ENCODE measurements around the gene DHRS12.
A peak's percentile ranks its signal among the peaks of the same experiment; 100 is the strongest.

The DHRS12 gene

DNA sequence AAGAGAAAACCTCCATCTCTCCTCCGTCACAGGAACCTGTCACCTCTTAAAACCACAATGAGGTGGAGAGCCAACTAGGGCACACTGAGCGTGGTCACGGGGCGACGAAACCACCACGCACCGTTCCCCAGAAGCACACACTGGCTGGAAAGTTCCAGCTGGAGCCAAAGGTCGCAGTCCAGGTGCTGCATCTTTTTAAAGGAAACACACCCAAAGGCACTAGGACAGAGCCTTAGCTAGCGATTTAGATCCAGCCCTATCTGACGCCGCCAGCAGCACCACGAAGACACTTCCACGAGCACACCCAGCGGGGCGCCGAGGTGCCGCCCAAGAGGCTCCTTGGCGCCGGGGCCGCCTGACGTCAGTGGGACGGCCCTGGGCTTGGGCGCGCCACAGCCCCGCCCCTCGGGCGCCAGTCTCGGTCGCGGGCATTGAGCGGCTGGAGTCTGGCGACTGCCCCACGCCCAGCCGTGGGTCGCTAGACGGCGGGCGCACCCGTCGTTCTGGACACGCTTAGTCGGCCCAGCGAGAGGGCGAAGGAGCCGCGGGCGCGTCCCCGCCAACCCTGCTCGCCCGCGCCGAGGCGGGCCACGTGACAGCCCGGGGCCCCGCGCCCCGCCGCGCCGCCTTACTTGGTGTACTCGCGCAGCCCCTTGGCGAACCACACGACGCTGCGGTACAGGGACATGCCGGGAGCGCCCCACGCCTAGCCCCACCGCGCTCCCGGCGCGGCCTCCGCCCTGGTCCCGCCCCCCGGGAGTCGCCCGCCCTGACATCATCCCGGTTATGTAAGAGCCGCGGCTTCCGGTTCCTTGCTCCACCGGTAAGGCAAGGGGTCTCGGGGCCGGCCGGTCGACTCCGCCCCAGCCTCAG, at the start of gene DHRS12:
Gene DHRS12, minus strand, starts transcription at position 742 of the 873 bp plus-strand sequence. CDS start 4,504 bp downstream, outside the sequence.
- DNase-seq (ENCODE audit: low read depth): peak; percentile 84

DNA sequence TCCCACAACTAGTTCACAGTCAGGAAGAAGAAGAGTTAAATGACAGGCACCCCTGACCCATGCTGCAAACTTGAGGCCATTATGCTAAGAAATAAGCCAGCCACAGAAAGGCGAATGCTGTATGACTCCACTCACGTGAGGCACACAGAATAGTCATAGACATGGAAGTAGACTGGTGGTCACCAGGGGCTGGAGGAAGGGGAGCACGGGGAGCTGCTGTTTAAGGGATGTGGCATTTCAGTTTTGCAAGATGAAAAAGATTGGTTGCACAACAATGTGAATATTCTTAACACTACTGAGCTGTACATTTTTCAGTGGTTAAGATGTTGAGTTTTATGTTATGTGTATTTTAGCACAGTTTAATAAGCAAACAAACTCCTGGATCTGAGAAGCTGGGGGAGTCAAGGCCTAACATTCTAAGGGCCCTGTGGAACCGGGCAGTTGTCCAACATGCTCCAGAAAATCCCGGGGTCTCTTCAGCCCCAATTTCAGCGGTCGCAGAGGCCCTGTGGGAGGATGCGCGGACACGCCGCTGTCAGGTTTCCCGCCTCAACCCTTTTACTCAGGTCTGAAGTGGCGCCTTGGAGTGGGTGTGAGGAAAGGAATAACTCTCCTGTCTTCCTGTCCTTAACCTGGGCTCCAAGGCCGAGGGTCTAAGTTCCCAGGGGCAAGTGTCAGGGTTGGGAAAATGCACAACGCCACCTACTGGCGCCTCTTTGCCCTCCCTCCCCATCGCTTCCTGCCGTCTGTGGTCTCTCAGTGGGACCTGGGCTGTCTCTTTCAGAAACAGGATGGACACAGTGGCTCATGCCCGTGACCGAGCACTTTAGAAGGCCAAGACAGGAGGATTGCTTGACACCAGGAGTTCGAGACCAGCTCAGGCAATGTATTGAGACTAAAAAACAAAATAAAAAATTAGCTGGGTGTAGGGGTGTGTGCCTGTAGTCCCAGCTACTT, 45.5 kb upstream of the DHRS12 start:
- DNase-seq (ENCODE audit: low read depth): no peak

GRCh38 chr13:51848674-51849073, 44.7 kb upstream of the DHRS12 start:
- no peak for DNase-seq (ENCODE audit: low read depth)

DNA sequence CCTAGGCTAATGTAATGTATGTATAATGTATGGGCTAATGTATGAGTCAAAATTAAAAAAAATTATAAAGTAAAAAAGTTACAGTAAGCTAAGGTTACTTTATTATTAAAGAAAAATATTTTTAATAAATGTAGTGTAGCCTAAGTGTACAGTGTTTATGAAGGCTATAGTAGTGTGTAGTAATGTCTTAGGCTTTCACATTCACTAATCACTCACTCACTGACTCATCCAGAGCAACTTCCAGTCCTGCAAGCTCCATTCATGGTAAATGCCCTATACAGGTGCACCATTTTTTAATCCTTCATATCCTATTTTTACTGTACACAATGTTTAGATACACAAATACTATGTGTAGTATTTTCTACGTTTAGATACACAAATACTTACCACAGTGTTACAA, 42.8 kb upstream of the DHRS12 start:
- DNase-seq (ENCODE audit: low read depth): no peak

DNA sequence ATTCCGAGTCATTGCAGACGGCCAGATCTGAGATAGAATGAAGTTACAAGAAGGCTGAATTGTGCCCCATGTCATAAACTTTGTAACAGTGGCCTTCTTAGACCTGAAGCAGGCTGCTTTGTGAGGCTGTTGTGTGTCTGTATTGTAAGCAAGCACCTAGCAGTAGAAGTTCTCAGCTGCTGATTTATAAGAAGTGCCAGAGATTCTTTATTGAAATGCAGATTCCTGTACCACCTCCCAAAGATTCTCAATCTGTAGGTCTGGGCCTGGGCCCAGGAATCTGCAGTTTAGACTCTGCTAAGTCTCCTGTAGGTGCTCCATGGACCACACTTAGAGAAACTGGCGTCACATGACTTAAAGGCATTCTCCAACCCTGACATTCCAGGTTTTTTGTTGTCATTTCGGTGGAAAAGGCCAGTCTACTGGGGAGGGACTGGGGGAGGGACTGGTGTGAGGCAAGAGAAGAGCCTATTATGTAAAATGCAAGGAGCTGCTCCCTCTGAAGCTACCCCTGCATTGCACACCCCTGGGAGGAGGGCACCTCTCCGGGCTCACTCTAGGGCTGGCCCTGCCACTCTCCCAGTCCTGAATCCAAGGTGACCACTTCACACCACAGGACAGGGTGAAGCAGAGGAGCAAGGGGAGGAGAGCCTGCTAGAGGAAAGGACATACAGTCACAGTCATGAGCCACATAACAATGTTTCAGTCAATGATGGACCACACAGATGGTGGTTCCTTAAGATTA, 41.8 kb upstream of the DHRS12 start:
- no peak for DNase-seq (ENCODE audit: low read depth)

- DNase-seq (ENCODE audit: low read depth): no peak
These were observed 41.1 kb upstream of the DHRS12 start, which contains the start of gene TMEM272 for GRCh38 chr13:51844862-51845573. TMEM272 (minus strand) TSS chr13:51845177; CDS start chr13:51838530, 6,647 bp downstream.

DNA sequence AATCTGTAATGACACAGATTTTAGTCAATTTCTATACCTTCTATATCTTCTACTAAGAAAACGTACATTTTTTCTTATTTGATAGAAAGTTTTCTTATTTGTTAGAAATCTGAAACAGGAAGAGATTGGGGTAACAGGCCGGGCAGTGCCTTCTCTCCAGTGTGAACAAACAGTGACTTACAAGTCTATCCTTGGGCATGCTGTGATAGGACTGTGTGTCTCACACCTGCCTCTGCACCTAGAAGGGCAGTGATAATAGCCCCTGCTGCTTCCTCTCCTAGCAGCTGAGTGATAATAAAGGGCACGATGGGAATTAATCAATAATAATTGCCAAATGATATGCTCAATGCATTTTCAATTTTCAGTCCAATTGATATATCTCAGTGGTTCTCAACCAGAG, 39.6 kb upstream of the DHRS12 start:
- no peak for DNase-seq (ENCODE audit: low read depth)

- no peak for DNase-seq (ENCODE audit: low read depth)
These were observed 37.8 kb upstream of the DHRS12 start for GRCh38 chr13:51841732-51842131.

GRCh38 chr13:51840917-51841316, 37.0 kb upstream of the DHRS12 start:
- no peak for DNase-seq (ENCODE audit: low read depth)

- DNase-seq (ENCODE audit: low read depth): no peak
These were observed 36.0 kb upstream of the DHRS12 start for GRCh38 chr13:51839711-51840540.

- DNase-seq (ENCODE audit: low read depth): no peak
These were observed 34.4 kb upstream of the DHRS12 start for GRCh38 chr13:51838240-51838846.

DNA sequence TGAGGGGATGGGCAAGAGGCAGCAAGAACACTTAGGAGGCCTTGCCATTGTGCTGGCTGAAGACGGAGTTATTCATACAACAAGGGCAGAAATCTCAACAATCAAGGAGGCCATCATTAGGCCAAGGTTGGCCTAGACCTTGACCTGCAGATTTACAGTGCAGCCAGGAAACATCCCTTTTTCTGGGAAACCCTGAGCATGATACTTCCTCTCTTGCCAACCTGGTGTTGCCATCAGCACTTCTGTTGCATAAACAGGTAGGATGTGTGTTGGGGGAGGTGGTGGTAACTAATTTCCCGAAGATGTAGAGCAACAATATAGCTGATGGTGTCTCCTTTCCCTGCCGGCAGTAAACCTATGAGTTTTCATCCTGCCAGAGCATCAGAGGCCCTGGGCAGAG, 33.1 kb upstream of the DHRS12 start:
- no peak for DNase-seq (ENCODE audit: low read depth)

DNA sequence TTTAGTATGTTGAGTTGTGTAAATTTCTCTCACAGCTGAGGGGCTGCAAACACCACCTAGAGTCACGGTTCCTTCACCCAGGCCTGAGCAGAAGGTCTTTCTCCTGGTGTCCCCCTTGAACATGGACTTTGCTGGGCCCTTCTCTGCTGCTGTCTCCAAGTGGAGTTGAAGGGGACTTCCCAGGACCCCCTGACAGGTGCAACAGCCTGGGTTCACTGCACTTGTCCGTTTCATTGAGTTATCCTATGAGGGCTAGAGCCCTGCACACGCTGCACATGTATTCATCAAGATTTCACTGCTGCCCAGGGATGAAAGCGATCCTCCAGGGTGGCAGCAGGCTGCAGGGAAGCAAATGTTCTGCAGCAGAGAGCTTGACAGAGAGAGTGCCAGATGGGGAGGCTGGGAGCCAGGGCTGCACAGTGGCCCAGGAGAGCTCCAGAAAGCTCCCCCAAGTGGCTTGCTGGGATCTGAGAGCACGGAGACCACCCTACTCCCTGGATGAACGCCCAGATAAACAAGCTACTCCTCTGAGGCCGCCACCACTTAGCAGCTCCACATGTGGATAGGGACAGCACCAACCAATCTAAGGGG, 30.7 kb upstream of the DHRS12 start:
- DNase-seq (ENCODE audit: low read depth): no peak

- DNase-seq (ENCODE audit: low read depth): no peak
These were observed 30.0 kb upstream of the DHRS12 start for GRCh38 chr13:51833980-51834379.

DNA sequence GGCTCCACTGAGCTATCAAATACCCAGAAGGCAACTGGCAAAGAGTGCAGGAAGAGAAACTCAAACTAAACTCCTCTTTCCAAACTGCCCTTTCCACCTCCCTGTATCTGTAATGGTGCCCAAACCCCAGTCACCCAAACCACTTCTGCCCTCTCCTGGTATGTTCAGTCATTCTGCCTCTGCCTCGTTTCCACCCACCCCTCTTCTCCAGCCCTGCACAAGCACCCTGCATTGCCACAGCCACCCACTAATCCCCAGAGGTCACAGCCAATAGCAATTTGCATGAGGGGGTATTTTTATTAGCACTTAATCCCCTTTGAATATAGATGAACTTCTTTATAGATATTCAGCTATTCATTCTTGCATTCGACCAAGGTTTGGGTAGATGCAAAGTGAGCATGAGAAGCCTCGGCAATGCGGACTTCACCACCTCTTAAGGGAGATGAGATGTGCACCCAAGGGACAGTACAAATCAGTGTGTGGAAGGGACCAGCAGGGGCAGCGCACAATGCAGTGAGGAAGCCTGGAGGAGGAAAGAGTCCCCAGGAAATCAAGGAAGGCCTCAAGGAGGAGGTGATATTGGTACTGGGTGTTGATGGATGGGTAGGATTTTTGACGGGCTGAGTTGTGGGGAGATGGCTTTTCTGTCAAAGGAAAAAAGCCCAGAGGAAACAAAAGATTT, 28.6 kb upstream of the DHRS12 start:
- peak; percentile 36 for DNase-seq (ENCODE audit: low read depth)

DNA sequence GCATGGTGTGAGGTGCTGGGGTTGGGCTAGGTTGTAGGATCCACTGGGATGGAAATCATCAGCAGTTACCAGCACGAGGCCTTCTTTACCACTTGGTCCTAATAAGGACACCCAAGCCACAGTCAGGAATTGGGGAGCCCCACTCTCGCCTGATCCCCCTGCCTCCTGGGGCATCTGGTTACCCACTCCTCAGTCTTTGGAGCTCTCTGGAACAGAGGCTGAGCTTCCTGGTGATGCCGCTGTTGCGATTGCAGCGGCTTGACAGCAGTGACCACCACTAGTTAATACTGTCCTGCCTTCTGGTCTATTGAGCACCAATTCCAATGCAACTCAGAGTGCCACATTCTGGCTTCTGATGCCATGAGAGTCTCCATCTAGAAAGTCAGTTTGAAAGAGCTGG, 27.6 kb upstream of the DHRS12 start:
- DNase-seq (ENCODE audit: low read depth): no peak

- DNase-seq (ENCODE audit: low read depth): no peak
These were observed 25.6 kb upstream of the DHRS12 start for GRCh38 chr13:51829568-51829899.

GRCh38 chr13:51828730-51829567, 25.0 kb upstream of the DHRS12 start:
- DNase-seq (ENCODE audit: low read depth): no peak

Data from T-helper 22 cell (primary cell).